IPS-18a (cell line): ENCODE measurements around the gene SPATA32.

ENCODE experiments used
- H3K27ac ChIP-seq: one replicate; pipeline ENCODE4 v1.5.1; 2013; ENCODE audit warnings: low read length
- H3K27me3 ChIP-seq: one replicate; pipeline ENCODE4 v1.6.1; 2013; ENCODE audit warnings: mild to moderate bottlenecking, low read length; ENCODE audit not compliant: control insufficient read depth, insufficient read depth
- H3K36me3 ChIP-seq: one replicate; pipeline ENCODE4 v1.6.1; 2013; ENCODE audit warnings: low read depth, low read length; ENCODE audit not compliant: control insufficient read depth
- H3K4me1 ChIP-seq: one replicate; pipeline ENCODE4 v1.6.1; 2013; ENCODE audit warnings: low read depth, low read length; ENCODE audit not compliant: control insufficient read depth
- H3K4me3 ChIP-seq: one replicate; pipeline ENCODE4 v1.5.1; 2013; ENCODE audit warnings: low read length
- H3K9ac ChIP-seq: one replicate; pipeline ENCODE4 v1.6.1; 2013; ENCODE audit warnings: mild to moderate bottlenecking, low read length, moderate library complexity
- H3K9me3 ChIP-seq: one replicate; pipeline ENCODE4 v1.6.1; 2013; ENCODE audit warnings: low read depth, low read length; ENCODE audit not compliant: control insufficient read depth

The SPATA32 gene

GRCh38 chr17:45266372-45266926 lies 4.6 kb upstream of the SPATA32 start:
- Histone ChIP-seq H3K9me3 (no peaks in the 10 kb centered on the region), H3K27ac (no peak overlapping the region), H3K4me1 (peaks cover 7% of the 10 kb centered on the region), H3K9ac (no peak overlapping the region), H3K27me3 (no peaks in the 10 kb centered on the region), H3K36me3 (peaks cover 14% of the 10 kb centered on the region), H3K4me3 (no peak overlapping the region)

GRCh38 chr17:45265821-45266220 lies 3.9 kb upstream of the SPATA32 start:
- Histone ChIP-seq H3K9ac (no peak overlapping the region), H3K27ac (no peak overlapping the region), H3K4me3 (no peak overlapping the region), H3K36me3 (peaks cover 14% of the 10 kb centered on the region), H3K9me3 (no peaks in the 10 kb centered on the region), H3K4me1 (peaks cover 11% of the 10 kb centered on the region), H3K27me3 (peaks cover 6% of the 10 kb centered on the region)

DNA sequence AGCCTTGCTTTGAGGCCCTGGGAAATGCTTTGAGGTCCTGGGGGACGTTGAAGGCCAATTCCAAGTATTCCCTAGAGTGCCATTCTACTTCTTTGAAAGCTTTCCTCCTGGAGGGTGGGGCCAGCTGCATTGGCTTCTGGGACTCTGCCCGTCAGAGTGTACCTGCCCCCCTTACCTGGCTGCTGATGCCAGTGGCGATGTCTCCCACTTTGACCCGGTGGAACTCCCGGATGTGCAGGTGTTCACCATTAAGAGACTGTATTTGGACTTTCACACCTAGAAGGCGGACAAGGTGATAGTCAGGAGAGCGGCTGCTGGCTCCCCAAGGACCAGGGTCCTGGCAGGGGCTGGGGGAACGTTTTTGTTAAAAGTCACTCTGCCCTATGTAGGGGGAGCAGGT lies 3.1 kb upstream of the SPATA32 start:
- no peaks in the 10 kb centered on the region for H3K9me3 ChIP-seq
- H3K27ac ChIP-seq: no peak overlapping the region
- H3K27me3 ChIP-seq: peaks cover 14% of the 10 kb centered on the region
- peaks cover 14% of the 10 kb centered on the region for H3K36me3 ChIP-seq
- H3K4me3 ChIP-seq: no peak overlapping the region
- no peak overlapping the region for H3K9ac ChIP-seq
- peaks cover 11% of the 10 kb centered on the region for H3K4me1 ChIP-seq

GRCh38 chr17:45264430-45264829 lies 2.5 kb upstream of the SPATA32 start:
- Histone ChIP-seq H3K4me1 (peaks cover 11% of the 10 kb centered on the region), H3K9ac (no peak overlapping the region), H3K9me3 (no peaks in the 10 kb centered on the region), H3K27me3 (peaks cover 15% of the 10 kb centered on the region), H3K4me3 (no peak overlapping the region), H3K27ac (no peak overlapping the region), H3K36me3 (peaks cover 9% of the 10 kb centered on the region)

DNA sequence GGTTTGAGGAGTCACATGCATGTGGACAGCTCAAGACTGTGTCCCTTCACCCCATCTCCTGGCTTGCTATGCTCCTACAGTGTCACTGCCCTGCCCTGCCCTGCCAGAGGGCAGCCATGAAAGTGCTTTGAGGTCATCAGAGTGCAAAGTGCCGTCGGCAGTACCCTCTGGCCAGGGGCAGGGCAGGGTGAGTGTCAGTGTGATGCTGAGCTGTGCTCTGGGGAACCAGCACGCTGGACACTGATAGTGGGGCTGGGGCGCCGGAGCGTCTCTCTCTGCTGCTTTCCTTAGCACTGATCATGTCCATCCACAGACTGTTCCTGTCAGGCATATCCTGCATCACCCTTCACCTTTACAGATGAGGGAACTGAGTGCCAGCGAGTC lies 1.6 kb upstream of the SPATA32 start:
- H3K4me3 ChIP-seq: no peak overlapping the region
- H3K4me1 ChIP-seq: peaks cover 11% of the 10 kb centered on the region
- H3K36me3 ChIP-seq: peaks cover 4% of the 10 kb centered on the region
- peaks cover 15% of the 10 kb centered on the region for H3K27me3 ChIP-seq
- H3K9ac ChIP-seq: no peak overlapping the region
- no peak overlapping the region for H3K27ac ChIP-seq
- no peaks in the 10 kb centered on the region for H3K9me3 ChIP-seq

- H3K9ac ChIP-seq: peak overlapping the region; percentile 34
- H3K27ac ChIP-seq: no peak overlapping the region
- H3K4me3 ChIP-seq: peak overlapping the region; percentile 55
- no peaks in the 10 kb centered on the region for H3K9me3 ChIP-seq
- peaks cover 15% of the 10 kb centered on the region for H3K27me3 ChIP-seq
- H3K36me3 ChIP-seq: peaks cover 3% of the 10 kb centered on the region
- H3K4me1 ChIP-seq: peaks cover 11% of the 10 kb centered on the region
Measured at GRCh38 chr17:45262516-45263476, 902 bp upstream of the SPATA32 start.

DNA sequence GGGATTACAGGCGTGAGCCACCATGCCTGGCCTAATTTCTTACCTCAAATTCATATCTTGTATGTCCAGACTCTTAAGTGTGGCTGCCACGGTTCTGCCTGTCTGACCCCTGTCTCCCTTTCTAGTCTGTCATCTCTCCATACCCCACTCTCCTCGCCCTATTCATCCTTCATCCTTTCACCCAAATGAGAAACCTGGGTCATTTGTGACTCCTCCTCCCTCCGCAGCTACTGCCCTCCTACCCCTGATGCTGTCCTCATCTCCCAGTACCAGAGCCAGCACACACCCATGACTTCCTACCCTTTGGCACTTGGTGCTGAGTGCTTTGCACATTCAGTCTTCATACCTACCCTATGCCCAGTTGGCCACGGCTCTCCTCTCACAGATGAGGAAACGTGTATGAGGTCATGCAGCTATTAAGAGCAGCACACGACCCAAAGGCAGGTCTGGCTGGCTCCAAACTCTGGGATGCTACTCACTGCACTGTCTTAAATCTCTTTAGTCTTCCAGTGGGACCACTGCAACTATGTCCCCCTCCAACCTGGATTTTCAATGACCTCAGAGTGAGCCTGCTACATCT lies 1.6 kb downstream of the SPATA32 start:
- Histone ChIP-seq H3K4me1 (peaks cover 24% of the 10 kb centered on the region), H3K4me3 (no peak overlapping the region), H3K27ac (no peak overlapping the region), H3K36me3 (peaks cover 3% of the 10 kb centered on the region), H3K9me3 (no peaks in the 10 kb centered on the region), H3K27me3 (peaks cover 20% of the 10 kb centered on the region), H3K9ac (no peak overlapping the region)

- Histone ChIP-seq H3K4me3 (no peak overlapping the region), H3K4me1 (peaks cover 24% of the 10 kb centered on the region), H3K9me3 (no peaks in the 10 kb centered on the region), H3K9ac (no peak overlapping the region), H3K36me3 (no peaks in the 10 kb centered on the region), H3K27ac (no peak overlapping the region), H3K27me3 (peaks cover 20% of the 10 kb centered on the region)
Measured at GRCh38 chr17:45258981-45259380, 2.9 kb downstream of the SPATA32 start.

DNA sequence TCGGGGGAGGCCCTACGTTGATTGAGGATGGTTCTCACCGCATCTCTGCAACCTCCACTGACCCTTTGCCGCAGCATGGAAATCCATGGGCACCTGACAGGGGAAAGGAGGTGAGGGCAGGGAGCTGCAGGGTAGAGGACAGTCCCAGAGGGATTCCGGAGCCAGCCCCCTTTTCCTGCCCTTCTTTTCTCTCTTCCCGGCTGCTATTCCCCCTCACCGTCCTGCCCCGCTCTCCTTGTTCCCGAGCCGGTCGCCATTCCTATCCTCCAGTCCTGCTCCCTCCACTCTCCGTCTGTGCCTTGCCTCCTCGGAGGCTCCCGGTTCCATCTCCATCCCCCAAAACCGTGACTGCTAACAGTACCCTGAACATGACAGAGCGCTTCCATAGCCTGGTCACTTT lies 4.8 kb downstream of the SPATA32 start:
- Histone ChIP-seq H3K9me3 (no peaks in the 10 kb centered on the region), H3K36me3 (no peaks in the 10 kb centered on the region), H3K4me1 (peaks cover 17% of the 10 kb centered on the region), H3K4me3 (no peak overlapping the region), H3K27me3 (peaks cover 20% of the 10 kb centered on the region), H3K27ac (no peak overlapping the region), H3K9ac (no peak overlapping the region)

GRCh38 chr17:45256114-45256966 lies 5.6 kb downstream of the SPATA32 start:
- no peak overlapping the region for H3K9ac ChIP-seq
- no peak overlapping the region for H3K27ac ChIP-seq
- peak overlapping the region; percentile 17 for H3K4me3 ChIP-seq
- peaks cover 19% of the 10 kb centered on the region for H3K27me3 ChIP-seq
- H3K9me3 ChIP-seq: no peaks in the 10 kb centered on the region
- H3K36me3 ChIP-seq: no peaks in the 10 kb centered on the region
- H3K4me1 ChIP-seq: peaks cover 15% of the 10 kb centered on the region

DNA sequence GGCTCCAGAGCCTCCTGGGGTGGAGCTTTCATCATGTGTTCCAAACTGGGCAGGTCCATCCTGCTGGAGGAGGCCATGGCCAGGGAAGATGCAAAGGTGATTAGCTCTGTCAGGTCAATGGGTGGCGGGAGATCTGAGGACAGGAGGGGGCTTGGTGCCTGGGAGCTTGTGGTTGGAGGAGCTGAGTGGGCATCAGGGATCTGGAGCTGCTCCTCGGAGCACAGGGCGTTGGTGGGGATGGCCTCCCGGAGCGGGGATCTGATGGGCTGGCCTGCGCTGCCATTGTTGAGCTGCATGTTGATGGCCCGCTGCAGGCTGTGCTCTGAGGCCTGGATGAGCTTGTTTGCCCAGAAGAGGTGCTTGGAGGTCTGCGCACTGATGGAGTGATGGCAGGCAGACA lies 6.5 kb downstream of the SPATA32 start:
- Histone ChIP-seq H3K9me3 (no peaks in the 10 kb centered on the region), H3K27ac (no peak overlapping the region), H3K4me3 (no peak overlapping the region), H3K27me3 (peaks cover 9% of the 10 kb centered on the region), H3K9ac (no peak overlapping the region), H3K36me3 (no peaks in the 10 kb centered on the region), H3K4me1 (peaks cover 13% of the 10 kb centered on the region)
